Neural cell (in vitro differentiated cells): ENCODE results near the gene KRT15.

Experiments
- CTCF ChIP-seq: fragments of 450-650 bp; IDR thresholded peaks from 2 replicates; pipeline ENCODE4 v1.5.1; 2014; ENCODE audit warnings: antibody characterized with exemption, mild to moderate bottlenecking, moderate library complexity; ENCODE audit not compliant: poor library complexity, severe bottlenecking
- EP300 ChIP-seq: fragments of 450-650 bp; conservative IDR thresholded peaks from 2 replicates; pipeline ENCODE4 v1.6.1; 2014; ENCODE audit warnings: antibody characterized with exemption, mild to moderate bottlenecking, moderate library complexity; ENCODE audit not compliant: poor library complexity, severe bottlenecking
- EZH2 ChIP-seq: fragments of 200-600, 300-800 bp; shearing (Covaris generic), sonication (generic); IDR thresholded peaks from 2 replicates; pipeline ENCODE4 v1.6.1; 2014; ENCODE audit warnings: antibody characterized with exemption, low read length, borderline replicate concordance, mild to moderate bottlenecking; ENCODE audit not compliant: insufficient read depth, poor library complexity, severe bottlenecking
- MXI1 ChIP-seq: fragments of 450-650 bp; conservative IDR thresholded peaks from 2 replicates; pipeline ENCODE4 v1.6.1; 2014; ENCODE audit warnings: antibody characterized with exemption, mild to moderate bottlenecking; ENCODE audit not compliant: poor library complexity, severe bottlenecking
- POLR2AphosphoS5 ChIP-seq: IDR thresholded peaks from 2 replicates; pipeline ENCODE4 v1.6.1; 2012
- RAD21 ChIP-seq: fragments of 450-650 bp; conservative IDR thresholded peaks from 2 replicates; pipeline ENCODE4 v1.6.1; 2014; ENCODE audit warnings: antibody characterized with exemption, mild to moderate bottlenecking, moderate library complexity
- REST ChIP-seq: IDR thresholded peaks from 2 replicates; pipeline ENCODE4 v1.6.1; 2012; ENCODE audit warnings: borderline replicate concordance
- SMC3 ChIP-seq: fragments of 450-650 bp; conservative IDR thresholded peaks from 2 replicates; pipeline ENCODE4 v1.6.1; 2014; ENCODE audit warnings: antibody characterized with exemption, mild to moderate bottlenecking, moderate library complexity; ENCODE audit not compliant: poor library complexity
- TAF1 ChIP-seq: IDR thresholded peaks from 2 replicates; pipeline ENCODE4 v1.6.1; 2012; ENCODE audit warnings: low read depth

DNA sequence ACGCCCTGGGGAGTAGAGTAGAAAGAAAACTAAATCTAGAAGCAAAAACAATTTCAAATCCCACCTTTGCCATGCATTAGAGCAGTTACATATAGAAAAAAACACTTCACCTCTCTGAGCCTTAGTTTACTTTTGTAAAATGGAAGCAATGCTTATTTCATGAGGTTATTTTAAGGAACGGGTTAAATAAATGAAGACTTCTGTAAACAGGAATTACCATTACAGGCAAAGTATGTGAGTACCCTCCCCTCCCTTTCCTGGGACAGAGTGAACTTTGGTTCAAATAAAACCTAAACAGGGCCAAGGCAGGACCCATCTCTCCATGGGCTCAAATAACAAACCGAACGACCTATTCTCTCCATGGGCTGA is 4.5 kb upstream of the KRT15 start:
- TF ChIP-seq CTCF (no peak), EP300 (no peak), TAF1 (no peak), POLR2AphosphoS5 (no peak), EZH2 (no peak), REST (no peak), MXI1 (no peak), RAD21 (no peak), SMC3 (no peak)
